Mucosa of descending colon (tissue), 3 donors: ENCODE results near the gene STON2. TPM values are rescaled to one million over a fixed set of nuclear protein-coding genes. Genes with fewer than 3 reads are reported as not detected.

Experiments
- ATAC-seq: fragments of 200-7000 bp; cut with Tn5 transposase; one replicate; pipeline ENCODE4 v1.9.1; 2020; ENCODE audit warnings: mild to moderate bottlenecking, moderate library complexity
- DNase-seq, 3 donors: peaks; one replicate each; pipeline ENCODE4 v3.0.0-alpha.2; 2020
- H3K36me3 ChIP-seq: fragments of 200-600 bp; one replicate; pipeline ENCODE4 v1.8.0; 2021; ENCODE audit warnings: low read depth, mild to moderate bottlenecking
- H3K4me1 ChIP-seq: fragments of 200-600 bp; one replicate; pipeline ENCODE4 v1.8.0; 2021; ENCODE audit warnings: low read depth, mild to moderate bottlenecking
- H3K4me3 ChIP-seq: fragments of 200-600 bp; one replicate; pipeline ENCODE4 v1.8.0; 2021; ENCODE audit warnings: mild to moderate bottlenecking
- H3K9me3 ChIP-seq: fragments of 200-600 bp; one replicate; pipeline ENCODE4 v1.8.0; 2021; ENCODE audit warnings: mild to moderate bottlenecking
- CTCF ChIP-seq: fragments of 200-600 bp; IDR thresholded peaks from one replicate; pipeline ENCODE4 v1.8.0; 2022; ENCODE audit warnings: antibody characterized with exemption, mild to moderate bottlenecking
- intact Hi-C, 2 donors: fragments of 100-400 bp; cut with DNase I in 1 of 2; cut with micrococcal nuclease in 1 of 2; formaldehyde crosslinking; loops; one replicate each; pipeline versions ENCODE4 v1.11.0 to v1.11.1; 2022; cut with DNase I, micrococcal nuclease
- total RNA-seq, 3 donors: library from RNA; stranded (reverse); fragmentation: NEBNext Ultra II Directional in 2 of 3; extraction: Animal tissue kit (Norgen Biotek cat#: 25700) in 2 of 3; gene quantifications; one replicate each; pipeline versions ENCODE4 v1.2.1 to v1.2.4, GENCODE V29; 2021 to 2023
- donor health status: DM: no; HTN: no; CAD: no; lungs with moderate emphysema.
- donor health status: DM: no; HTN: no; CAD: no.
- donor health status: DM: no; HTN: yes; CAD: no.

Gene STON2
- total RNA-seq, 3 donors from 2014 or later: 17.1 to 31.1 (median 20.7) TPM

GRCh38 chr14:81371802-81372201 lies 28.3 kb downstream of the STON2 start:
- Histone ChIP-seq H3K36me3 (no peaks in the 10 kb centered on the region), H3K9me3 (no peaks in the 10 kb centered on the region), H3K4me3 (no peak overlapping the region), H3K4me1 (no peaks in the 10 kb centered on the region)
- DNase-seq (no peak), ATAC-seq (no peak)
- TF ChIP-seq CTCF: no peak
- intact Hi-C loops: no loop called here

DNA sequence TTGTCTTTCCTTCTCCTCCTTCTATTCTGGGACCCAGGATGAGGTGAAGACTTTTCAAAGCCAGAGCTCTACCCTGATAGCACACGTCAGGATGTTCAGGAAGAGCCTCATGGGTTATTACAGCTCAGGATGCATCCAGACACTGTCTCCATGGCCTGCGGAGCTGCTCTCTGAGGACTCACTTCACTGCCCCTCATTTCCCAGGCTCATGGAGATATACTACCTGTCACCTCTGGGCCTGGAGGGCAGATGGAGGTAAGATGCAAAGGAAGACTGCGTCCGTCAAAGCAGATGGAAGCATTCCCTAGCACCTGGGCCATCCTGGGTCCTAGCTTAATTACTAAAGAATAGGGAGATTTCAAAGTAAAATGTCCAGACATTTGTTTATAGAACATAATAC lies 32.6 kb downstream of the STON2 start:
- no peak for TF ChIP-seq CTCF
- H3K4me3 ChIP-seq: no peak overlapping the region
- H3K36me3 ChIP-seq: no peaks in the 10 kb centered on the region
- intact Hi-C loops: no loop called here
- H3K9me3 ChIP-seq: no peaks in the 10 kb centered on the region
- DNase-seq (no peak), ATAC-seq (no peak)
- no peaks in the 10 kb centered on the region for H3K4me1 ChIP-seq

- H3K36me3 ChIP-seq: no peaks in the 10 kb centered on the region
- no peak for TF ChIP-seq CTCF
- H3K4me3 ChIP-seq: no peak overlapping the region
- DNase-seq: no peak
- no peak for ATAC-seq
- H3K9me3 ChIP-seq: no peaks in the 10 kb centered on the region
- no peaks in the 10 kb centered on the region for H3K4me1 ChIP-seq
- intact Hi-C loops: no loop called here
Measured at GRCh38 chr14:81366884-81367283, 33.2 kb downstream of the STON2 start.

- no peak for TF ChIP-seq CTCF
- H3K9me3 ChIP-seq: no peaks in the 10 kb centered on the region
- no peak for ATAC-seq
Measured at GRCh38 chr14:81366214-81366613, 33.9 kb downstream of the STON2 start.

DNA sequence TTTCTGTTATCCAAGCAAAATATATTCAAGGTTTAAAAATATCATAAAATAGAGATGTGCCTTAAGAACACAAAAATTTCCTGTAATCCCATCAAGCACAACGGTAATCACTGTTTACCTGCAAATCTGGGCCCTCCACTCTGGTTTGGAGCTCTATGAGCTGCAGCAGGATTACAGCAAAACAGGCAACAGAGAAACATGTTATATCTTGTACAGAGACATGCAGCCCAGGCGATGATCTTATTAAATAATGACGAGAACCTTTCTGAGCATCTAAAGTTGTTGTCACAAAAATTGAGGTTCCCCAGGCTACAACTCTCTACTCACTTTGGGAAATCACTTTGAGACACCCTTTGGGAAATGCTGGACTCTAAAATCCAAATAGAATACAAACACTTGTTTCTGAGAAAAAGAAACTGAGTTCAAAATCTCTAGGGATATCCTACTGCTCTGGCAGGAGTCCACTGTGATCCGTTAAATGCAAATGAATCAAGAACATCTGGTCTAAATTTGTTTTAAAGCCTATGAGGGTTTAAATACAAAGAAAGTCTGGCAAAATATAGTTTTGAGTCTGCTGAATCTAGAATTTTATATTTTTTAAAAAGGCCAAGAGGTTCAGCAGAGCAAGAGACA lies 36.3 kb downstream of the STON2 start:
- H3K4me3 ChIP-seq: no peak overlapping the region
- DNase-seq (no peak), ATAC-seq (no peak)
- H3K36me3 ChIP-seq: no peaks in the 10 kb centered on the region
- H3K4me1 ChIP-seq: no peaks in the 10 kb centered on the region
- intact Hi-C loops: no loop called here
- TF ChIP-seq CTCF: no peak
- no peaks in the 10 kb centered on the region for H3K9me3 ChIP-seq

More at GRCh38 chr14:81366214-81366613, 33.9 kb downstream of the STON2 start:
- Histone ChIP-seq H3K4me1 (no peaks in the 10 kb centered on the region), H3K36me3 (no peaks in the 10 kb centered on the region), H3K4me3 (no peak overlapping the region)
- no peak for DNase-seq
- intact Hi-C loops: no loop called here
